HG03520 (cell line): ENCODE measurements around the gene MRPS18C.

Experiments used
- ATAC-seq: cut with Tn5 transposase; IDR thresholded peaks from one replicate; pipeline ENCODE4 v1.9.1; 2021; ENCODE audit warnings: mild to moderate bottlenecking, moderate library complexity; ENCODE audit not compliant: unreplicated experiment

The MRPS18C gene

GRCh38 chr4:83455281-83456183 is at the start of gene MRPS18C, which contains the start of gene HELQ:
Gene MRPS18C, plus strand, starts transcription at chr4:83456058. Its CDS starts 20 bp downstream, at chr4:83456078.
Gene HELQ, minus strand, starts transcription at chr4:83455823. Its CDS starts 130 bp downstream, at chr4:83455693.
- peak; percentile 95 for ATAC-seq

- ATAC-seq = no peak
Measured at GRCh38 chr4:83408908-83409307, 47.0 kb upstream of the MRPS18C start.

- ATAC-seq = no peak
Measured at GRCh38 chr4:83413676-83414075, 42.2 kb upstream of the MRPS18C start.

- ATAC-seq = no peak
Measured at GRCh38 chr4:83417566-83417965, 38.3 kb upstream of the MRPS18C start.

- no peak for ATAC-seq
Measured at GRCh38 chr4:83418211-83418610, 37.6 kb upstream of the MRPS18C start.

- no peak for ATAC-seq
Measured at GRCh38 chr4:83431200-83431599, 24.7 kb upstream of the MRPS18C start.

GRCh38 chr4:83436680-83437079 is 19.2 kb upstream of the MRPS18C start:
- no peak for ATAC-seq

- no peak for ATAC-seq
Measured at GRCh38 chr4:83438719-83439118, 17.1 kb upstream of the MRPS18C start.

- ATAC-seq = no peak
Measured at GRCh38 chr4:83440148-83440814, 15.6 kb upstream of the MRPS18C start.

- peak; percentile 58 for ATAC-seq
Measured at GRCh38 chr4:83440899-83441298, 15.0 kb upstream of the MRPS18C start.

GRCh38 chr4:83449009-83449408 is 6.8 kb upstream of the MRPS18C start:
- no peak for ATAC-seq

- no peak for ATAC-seq
Measured at GRCh38 chr4:83454686-83455085, 1.2 kb upstream of the MRPS18C start.

- ATAC-seq = no peak
Measured at GRCh38 chr4:83456184-83456501, 285 bp downstream of the MRPS18C start.

- ATAC-seq = no peak
Measured at GRCh38 chr4:83473423-83473822, 17.6 kb downstream of the MRPS18C start.

- no peak for ATAC-seq
Measured at GRCh38 chr4:83473966-83474365, 18.1 kb downstream of the MRPS18C start.

GRCh38 chr4:83484500-83485461 is 28.9 kb downstream of the MRPS18C start, which contains the start of gene ABRAXAS1:
Gene ABRAXAS1, minus strand, starts transcription at chr4:83485100. Its CDS starts 28 bp downstream, at chr4:83485072.
- ATAC-seq = peak; percentile 96

- no peak for ATAC-seq
Measured at GRCh38 chr4:83486457-83487129, 30.7 kb downstream of the MRPS18C start.

GRCh38 chr4:83489711-83490326 is 34.0 kb downstream of the MRPS18C start:
- no peak for ATAC-seq

- no peak for ATAC-seq
Measured at GRCh38 chr4:83490876-83491450, 35.1 kb downstream of the MRPS18C start.
